SK-N-SH (cell line): ENCODE measurements around the gene TARS1.

Experiments used
- CTCF ChIP-seq: fragments of 200-600 bp; sonication (generic); IDR thresholded peaks from 2 replicates; pipeline ENCODE4 v1.6.1; 2017; ENCODE audit warnings: antibody characterized with exemption, mild to moderate bottlenecking, moderate library complexity
- ELF1 ChIP-seq: IDR thresholded peaks from 2 replicates; pipeline ENCODE4 v1.4.0; 2012
- FOSL2 ChIP-seq: IDR thresholded peaks from 2 replicates; pipeline ENCODE4 v1.4.0; 2012; ENCODE audit warnings: low read depth, mild to moderate bottlenecking, moderate library complexity, borderline replicate concordance
- FOXJ3 ChIP-seq: sonication (generic); formaldehyde crosslinking; IDR thresholded peaks from 2 replicates; pipeline ENCODE4 v1.5.1; 2020; ENCODE audit warnings: mild to moderate bottlenecking, missing genetic modification reagents
- MEF2A ChIP-seq: IDR thresholded peaks from 2 replicates; pipeline ENCODE4 v1.4.0; 2012; ENCODE audit warnings: low read depth, borderline replicate concordance
- NFIC ChIP-seq: IDR thresholded peaks from 2 replicates; pipeline ENCODE4 v1.4.0; 2012; ENCODE audit warnings: borderline replicate concordance
- PBX3 ChIP-seq: IDR thresholded peaks from 2 replicates; pipeline ENCODE4; 2012
- POLR2AphosphoS5 ChIP-seq: IDR thresholded peaks from 2 replicates; pipeline ENCODE4 v1.6.1; 2012; ENCODE audit warnings: low read depth, low read length
- RCOR1 ChIP-seq: fragments of 150-350 bp; IDR thresholded peaks from 2 replicates; pipeline ENCODE4 v1.6.1; 2017; ENCODE audit warnings: antibody characterized with exemption, low read length
- RFX5 ChIP-seq: IDR thresholded peaks from 2 replicates; pipeline ENCODE4 v1.6.1; 2012; ENCODE audit warnings: mild to moderate bottlenecking, improper control_type of control experiment, low read length
- USF2 ChIP-seq: fragments of 150-350 bp; IDR thresholded peaks from 2 replicates; pipeline ENCODE4 v1.6.1; 2017; ENCODE audit warnings: antibody characterized with exemption, low read length, low read depth, borderline replicate concordance
- YY1 ChIP-seq: IDR thresholded peaks from 2 replicates; pipeline ENCODE4 v1.4.0; 2012; ENCODE audit warnings: low read depth, mild to moderate bottlenecking
- TF ChIP-seq, protein P1 (sequence below): fragments of 150-350 bp; IDR thresholded peaks from 2 replicates; pipeline ENCODE4 v1.6.1; 2016; ENCODE audit warnings: mild to moderate bottlenecking, low read depth, low read length

DNA sequence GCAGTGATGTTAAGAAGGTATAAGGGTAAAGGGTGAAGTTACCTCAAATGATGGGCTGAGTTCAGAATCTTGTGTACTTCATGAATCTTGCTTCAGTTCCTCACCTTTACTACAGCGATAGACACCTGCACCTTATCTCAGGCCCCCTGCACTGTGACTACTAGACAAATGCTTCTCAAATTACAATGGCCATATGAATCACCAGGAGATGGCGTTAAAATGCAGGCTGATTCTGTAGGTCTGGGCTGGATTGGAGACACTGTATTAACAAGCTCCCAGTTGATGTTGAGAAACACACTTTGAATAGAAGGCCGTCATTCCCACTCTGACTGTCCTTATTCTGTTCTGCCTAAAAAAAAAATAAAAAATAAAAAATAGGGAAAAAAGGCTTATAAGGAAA lies 29.8 kb downstream of the TARS1 start:
- no peak for TF ChIP-seq RCOR1
- no peak for TF ChIP-seq PBX3
- TF ChIP-seq MEF2A, result no peak
- peak; percentile 58 for TF ChIP-seq CTCF
- no peak for TF ChIP-seq YY1
- no peak for TF ChIP-seq USF2
- no peak for TF ChIP-seq POLR2AphosphoS5
- no peak for TF ChIP-seq FOSL2
- no peak for TF ChIP-seq FOXJ3 (CRISPR knock-in tag)
- TF ChIP-seq, protein P1, sequence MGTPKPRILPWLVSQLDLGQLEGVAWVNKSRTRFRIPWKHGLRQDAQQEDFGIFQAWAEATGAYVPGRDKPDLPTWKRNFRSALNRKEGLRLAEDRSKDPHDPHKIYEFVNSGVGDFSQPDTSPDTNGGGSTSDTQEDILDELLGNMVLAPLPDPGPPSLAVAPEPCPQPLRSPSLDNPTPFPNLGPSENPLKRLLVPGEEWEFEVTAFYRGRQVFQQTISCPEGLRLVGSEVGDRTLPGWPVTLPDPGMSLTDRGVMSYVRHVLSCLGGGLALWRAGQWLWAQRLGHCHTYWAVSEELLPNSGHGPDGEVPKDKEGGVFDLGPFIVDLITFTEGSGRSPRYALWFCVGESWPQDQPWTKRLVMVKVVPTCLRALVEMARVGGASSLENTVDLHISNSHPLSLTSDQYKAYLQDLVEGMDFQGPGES, result no peak
- no peak for TF ChIP-seq RFX5
- TF ChIP-seq ELF1, result no peak
- no peak for TF ChIP-seq NFIC
